Cerebellar nuclear complex (tissue), 1 donor: ENCODE data around the gene EHF.

Experiments used
- DNase-seq, 2 experiments: peaks; one replicate each; lab custom pipeline; 2025; lab: John Stamatoyannopoulos, UW

The EHF gene

DNA sequence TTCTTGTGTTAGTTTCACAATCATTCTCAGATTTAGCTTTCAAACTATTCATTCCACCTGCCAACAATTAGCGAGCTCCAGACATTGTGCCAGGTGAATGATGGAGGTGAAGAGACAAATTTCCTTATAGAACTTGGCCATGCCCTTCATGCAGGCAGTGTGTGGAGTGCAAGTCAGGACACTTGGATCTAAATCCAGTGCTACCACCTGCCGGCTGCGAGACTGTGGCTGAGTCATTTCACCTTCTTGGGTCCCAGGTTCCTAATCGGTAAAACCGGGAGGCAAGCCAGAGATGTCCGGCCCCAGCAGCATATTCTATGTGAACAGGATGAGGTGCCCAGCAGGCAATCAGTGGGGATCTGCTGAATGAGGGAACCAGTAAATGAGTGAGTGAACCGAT lies 18.6 kb upstream of the EHF start:
- no peak for DNase-seq

DNA sequence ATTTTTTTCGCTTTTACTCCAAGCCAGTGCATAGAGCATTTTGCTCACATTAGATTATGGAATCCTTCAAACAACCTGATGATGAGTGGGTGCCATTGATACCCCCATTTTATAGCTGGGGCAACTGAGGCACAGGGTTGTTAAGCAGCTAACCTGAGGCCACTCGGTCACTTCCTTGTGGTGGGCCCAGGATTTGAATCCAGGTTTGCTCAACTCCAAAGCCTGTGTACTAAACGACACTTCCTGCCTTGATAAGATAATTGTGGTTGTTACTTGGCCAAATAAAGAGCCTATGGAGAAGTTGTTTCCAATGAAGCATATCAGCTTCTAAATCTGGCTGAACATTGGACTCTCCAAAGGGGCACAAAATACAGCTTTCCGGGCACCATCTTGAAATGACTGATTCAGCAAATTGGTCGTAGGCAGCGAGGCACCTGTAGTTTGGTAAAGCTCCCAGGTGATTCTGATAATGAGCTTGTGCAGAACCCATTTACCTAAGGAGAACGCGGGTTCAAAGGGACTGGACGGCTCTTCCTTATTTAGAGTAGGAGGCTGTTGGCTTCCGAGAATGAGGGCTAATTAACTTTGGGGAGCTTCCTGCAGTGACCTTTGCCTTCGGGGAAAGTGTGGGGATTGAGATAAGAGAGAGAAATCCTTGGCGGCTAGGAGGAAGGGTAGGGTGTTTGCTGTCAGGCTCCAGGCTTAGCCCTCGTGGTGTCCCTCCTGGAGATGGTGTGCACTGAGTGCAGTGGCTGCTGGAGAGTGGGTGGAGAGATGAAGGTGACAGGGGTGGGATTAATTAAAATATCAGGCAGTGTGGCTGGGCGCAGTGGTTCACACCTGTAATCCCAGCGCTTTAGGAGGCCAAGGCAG lies 17.5 kb upstream of the EHF start:
- no peak for DNase-seq

DNA sequence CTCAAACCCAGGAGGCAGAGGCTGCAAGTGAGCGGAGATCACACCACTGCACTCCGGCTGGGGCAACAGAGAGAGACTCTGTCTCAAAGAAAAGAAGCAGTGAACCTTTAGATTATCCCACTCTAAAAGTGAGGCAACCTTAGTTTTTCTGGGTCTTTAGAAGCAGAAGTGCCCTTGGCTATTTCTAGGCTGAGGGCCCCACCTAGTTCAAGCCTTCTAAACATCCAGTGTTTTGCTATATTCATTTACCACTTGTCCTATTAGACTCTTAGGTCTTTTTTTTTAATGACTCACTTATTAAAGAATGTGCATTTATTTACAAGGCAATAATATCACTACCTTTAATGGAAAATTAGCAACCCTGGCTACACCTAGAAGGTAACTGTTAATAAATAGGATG lies 16.7 kb upstream of the EHF start:
- no peak for DNase-seq

DNA sequence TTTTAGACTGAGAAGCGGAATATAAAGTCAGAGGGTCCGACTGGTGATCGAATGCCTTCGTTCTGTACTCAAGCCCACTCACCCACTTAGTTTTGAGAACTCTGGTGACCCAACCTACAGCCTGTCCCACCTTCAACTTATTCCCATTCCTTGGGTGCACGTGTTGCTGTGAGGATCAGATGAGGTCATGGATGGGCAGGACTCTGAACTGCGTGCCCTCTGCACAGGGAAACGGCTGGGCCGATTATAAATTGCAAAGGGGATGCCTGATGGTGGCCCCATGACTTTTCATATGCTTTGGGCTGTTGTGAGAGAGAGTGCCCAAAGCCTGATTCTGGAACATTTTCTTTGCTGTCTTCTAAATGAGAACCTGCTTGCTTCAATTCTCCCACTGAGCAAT lies 16.0 kb upstream of the EHF start:
- DNase-seq = no peak

DNA sequence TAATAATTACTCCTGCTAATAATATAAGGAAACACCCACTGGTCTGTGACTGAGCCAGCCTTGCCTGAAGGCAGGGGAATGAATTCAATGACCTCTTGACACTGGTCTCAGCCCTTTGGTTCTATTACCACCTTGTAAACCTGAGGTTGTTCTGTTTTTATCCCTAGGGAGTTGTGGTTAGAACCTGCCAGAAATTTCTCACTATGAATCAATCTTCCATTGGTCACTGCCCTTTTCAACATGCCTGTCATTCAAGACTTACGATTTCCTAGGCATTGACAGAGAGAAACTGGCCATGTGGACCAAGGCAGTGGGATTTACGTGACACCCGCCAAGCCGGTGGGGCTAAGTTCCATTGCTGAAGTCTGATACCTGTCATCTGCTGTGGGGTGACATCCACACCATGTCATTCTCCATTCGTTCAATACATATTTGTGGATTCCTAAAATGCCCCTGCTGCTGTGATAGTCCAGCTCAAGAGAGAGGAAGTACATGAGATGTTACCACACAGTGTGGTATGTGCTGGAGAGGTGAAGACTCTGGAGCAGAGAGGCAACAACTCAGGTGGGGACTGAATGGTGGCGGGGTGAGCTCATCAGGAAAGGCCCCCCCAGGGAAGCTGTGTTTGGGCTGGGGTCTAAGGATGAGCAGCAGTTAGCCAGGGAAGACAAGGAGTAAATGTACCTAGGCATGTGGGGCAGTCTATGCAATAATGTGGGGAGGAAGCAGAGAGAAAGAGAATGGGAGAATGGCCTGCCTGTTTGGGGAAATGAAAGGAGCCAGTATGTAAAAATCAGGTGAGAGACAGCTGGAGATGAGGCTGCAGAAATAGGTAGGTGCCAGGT lies 15.2 kb upstream of the EHF start:
- DNase-seq = no peak

DNA sequence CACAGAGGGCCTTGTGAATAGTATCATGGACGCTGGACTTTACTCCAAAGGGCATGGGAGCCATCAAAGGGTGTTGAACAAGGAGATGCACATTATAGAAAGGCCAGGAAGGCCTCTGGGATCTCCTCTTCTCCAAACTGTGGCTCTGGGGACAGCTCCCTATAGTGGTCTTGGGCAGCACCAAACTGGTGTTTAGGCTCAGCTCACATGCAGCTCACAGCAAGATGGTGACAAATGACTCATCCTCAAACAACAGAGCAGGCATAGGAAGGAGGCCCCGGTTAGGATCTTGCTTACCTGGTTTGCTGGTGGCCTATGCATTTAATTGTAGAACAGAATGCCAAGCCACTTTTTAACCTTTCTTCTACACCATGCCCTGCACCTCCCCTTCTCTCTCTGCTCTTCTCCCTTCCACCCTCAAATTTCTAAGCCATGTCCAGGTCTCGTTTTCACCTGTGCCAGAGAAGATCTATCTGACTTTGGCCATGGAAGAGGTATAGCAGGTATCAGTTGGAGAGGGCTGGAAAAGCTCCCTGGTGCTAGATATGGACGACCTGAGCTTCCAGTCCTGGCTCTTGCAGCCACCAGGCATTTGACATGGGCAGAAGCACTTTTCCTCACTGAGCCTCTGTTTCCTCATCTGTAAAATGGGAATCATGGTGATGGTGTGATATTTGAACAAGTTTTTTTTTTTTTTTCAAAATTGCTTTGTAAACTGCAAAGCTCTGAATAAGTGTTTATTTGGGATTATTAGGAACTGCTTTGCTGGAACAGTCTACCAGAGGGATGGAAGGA lies 14.4 kb upstream of the EHF start:
- DNase-seq = no peak

DNA sequence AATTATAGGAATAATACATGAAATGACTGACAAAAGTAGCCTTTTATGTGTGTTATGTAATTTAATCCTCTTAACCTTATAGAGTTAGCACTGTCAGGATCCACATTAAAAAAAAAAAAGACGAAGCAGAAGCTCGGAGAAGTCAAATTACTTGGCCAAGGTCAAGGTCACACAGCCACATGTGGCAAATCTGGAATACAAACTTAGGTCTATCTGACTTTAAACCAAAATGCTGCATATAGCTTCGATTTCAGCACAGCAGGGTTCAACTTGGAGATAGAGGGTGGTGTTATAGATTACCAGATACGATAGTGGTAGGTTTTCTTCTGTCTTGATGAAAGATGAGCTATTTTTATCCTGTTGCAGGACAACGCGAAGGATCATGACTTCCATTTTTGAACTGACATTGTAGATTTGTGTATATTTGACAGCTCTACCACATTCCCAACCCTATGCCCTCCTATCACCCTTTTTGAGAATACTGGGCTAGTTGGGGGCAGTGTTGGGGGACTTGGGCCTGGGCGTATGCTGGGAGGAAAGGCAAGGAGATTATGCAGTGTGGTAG lies 11.6 kb upstream of the EHF start:
- DNase-seq = no peak

DNA sequence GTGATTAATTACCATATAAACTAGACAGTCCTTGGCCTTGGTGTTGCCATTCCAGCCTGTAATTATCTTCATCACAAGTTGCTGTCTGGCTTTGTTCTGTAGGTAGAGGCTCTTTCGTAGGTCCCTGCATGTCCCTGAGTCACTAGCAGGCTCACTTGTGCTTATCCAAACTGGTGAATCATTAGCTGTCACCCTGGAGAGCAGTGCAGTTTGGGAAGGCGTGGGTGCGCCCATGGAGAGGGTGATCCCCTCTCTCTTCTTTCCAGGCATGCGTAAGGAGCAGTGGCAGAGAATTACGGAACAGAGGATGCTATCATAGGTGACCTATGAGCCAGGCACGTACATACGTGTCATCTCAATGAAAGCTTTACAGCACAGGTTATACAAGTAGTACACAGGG lies 11.0 kb upstream of the EHF start:
- no peak for DNase-seq

DNA sequence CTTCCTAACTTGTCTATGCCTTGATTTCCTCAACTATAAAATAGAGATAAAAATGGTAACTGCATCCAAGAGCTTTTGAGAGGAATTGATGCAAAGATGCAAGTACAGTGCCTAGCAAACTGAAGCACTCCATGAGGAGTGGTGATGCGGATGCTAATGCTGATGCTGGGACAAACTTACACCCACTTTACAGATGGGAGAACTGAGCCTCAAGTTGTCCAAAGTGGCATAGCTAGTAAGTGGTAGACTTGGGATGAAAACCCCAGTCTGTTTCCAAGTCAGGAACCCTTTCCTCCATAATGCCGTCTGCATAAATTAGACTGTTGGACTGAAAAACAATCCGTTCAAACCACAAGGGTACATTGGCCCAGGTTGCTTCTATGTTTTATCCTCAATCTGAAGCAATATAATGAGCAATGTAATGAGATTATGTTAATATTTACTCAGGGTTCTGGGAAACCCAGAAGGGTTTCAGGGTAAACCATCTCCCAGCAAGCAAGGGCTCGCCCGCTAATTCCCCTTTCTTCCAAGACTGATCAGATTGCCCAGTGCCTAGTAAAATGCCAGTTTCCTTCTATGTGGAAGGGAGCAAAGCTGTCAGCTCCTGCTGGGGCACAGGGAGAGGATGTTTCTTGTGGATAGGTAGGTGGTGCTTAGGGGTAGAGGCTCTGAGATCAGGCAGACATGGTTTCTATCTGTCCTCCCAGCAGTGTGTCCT lies 10.4 kb upstream of the EHF start:
- DNase-seq = no peak

DNA sequence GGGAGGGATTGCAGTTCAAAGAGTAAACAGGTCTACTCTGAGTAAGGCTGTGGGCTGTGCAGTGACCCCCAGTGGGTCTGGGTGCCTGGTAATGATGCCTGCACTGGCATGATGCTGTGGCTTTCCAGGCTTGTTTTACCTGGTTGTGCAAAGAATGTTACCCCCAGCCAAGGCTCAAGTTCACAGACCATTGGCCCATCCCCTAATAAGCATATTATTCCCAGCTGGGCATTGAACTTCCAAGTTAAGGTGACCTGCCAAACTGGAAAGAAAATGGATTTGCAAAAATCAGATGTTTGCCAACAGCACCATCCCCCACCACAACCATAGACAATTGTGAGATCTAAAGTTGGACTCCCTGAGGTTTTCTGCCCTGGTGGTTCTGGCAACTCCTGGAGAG lies 7.9 kb upstream of the EHF start:
- no peak for DNase-seq

DNA sequence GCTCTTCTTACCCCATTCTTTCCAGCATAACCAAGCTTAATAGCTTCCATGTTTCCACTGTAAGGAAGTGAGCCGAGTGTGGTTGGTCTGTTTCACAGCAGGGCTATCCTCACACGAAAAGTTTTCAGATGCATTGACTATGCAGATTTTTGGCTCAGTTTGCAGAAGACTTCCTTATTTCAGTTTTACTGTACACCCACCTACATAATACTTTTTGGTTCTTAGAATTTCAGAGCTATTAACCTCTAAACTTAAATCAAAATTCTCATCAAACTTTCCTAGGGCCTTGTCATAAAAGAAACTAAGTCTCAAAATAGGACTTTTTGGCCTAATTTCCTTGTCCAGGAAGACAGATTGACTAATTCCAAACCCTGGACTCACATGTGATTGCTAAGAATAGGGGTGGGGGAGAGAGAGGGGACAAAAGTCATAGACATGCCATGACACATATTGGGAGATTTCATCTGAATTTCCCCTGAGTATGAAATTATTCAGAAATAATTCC lies 7.3 kb upstream of the EHF start:
- DNase-seq = no peak

DNA sequence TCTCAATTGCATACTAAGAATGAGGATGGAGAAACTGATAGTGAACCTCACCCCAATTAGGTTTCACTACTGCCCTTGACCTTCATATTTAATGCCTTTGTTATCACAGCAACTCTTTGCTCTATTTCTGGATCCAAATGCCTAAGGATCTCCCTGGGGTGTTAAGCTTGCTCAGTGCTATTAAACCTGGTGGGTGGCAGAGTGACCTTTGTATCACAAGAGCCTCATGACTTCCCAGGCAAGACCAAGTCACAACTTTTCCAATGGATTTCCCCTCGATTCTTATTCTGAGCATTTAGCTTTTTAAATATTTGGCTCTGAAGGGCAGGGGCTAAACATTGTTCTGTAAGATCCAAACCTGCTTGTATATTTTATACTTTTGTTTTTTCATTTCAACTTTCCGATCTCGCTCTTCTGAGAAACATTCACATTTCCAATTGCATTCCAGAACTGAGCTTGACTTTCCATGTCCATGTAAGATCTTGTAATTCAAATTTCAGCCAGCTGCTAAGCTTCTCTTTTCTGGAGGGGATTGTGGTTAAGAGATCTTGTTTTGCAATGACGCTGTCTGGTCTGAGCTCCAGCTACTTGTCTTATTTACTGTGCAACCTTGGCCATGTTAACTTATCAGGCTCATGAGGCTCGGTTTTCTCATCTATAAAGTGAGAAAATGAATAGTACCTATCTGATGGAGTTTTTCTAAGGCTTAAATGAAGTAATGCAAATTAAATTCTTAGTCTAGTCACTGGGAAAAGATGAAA lies 6.4 kb upstream of the EHF start:
- no peak for DNase-seq

DNA sequence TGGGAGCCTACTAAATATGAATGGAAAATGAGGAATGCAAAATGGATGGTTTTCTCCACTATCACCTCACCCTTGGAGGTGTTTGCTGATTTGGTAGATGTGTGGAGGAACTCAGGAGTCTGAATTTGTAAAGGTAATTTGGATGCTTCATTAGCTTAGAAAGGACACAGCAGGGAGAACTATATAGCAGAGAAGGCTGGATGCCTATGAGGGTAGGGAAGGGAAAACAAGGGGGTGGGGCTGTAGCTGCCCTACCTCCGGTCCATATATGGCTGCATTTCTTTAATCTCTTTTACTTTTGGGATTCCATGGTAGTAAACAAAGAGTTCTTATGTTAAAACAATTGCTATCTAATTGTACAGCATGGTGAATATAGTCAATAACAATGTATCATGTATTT lies 4.8 kb upstream of the EHF start:
- DNase-seq = no peak

DNA sequence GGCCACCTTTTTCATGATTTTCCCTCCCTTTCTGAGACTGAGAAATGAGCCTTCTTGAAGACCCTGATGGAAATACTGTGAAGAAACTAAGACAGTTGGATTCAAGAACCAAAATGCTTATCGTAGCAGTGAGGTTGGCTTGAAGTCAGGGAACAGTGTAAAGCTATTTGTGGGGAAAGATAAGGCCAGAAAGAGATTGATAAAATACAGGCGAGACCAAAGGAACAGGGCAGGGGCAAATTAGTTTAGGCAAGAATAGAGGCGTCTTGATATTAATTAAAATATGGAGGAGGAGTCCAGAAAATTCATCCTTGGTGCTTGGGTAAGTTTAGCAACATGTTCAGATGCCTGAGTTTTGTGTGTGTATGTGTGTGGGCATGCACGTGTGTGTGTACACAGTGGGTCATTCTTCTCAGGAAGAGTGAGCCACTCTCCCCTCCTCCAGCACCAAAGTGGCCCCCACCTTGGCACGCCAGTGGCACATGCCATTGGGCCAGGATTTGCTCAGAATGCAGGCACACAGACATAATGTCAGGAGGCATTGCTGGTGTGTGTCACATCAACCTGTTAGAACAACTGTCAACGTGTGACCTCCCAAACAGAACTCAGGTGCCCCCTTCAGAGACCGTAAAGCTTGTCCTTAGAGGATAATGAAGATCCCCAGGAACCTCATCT lies 3.9 kb upstream of the EHF start:
- DNase-seq = no peak

DNA sequence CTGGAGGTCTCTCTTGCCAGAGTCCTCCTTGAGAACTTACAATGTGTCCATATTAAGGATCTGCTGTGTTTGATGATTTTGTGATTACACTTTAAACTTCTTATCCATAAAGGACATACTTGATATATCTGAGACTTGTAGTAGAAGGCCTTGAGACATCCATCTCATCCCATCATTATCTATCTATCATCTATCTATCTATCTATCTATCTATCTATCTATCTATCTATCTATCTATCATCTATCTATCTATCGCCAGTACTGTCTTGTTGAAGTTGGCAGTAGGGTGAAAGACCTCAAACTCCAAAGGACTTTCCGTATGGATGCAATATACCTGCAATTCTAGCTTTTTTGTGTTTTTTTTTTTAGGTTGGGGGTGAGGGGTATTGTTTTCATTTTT lies 2.5 kb upstream of the EHF start:
- DNase-seq = no peak

DNA sequence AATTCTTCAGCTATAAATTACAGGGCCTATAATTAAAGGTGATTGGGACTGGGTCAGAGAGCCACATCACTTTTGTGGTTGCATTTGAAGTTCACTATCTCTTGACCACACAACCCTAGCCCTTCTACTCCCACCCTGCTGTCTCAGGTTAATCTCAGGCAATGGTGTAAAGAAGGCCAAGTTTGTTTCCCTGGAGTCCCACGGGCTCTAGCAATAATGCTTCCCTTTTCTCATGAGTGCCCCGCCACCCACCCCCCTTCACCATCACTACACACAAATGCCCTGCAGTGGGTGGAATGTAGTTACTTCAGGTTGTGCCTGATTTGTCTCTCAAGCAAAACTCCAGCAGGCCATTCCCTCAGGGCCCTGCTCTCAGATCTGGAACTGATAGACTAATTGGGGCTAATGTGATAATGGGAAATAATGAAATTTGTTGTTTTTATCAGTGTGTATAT lies 1.8 kb upstream of the EHF start:
- no peak for DNase-seq

DNA sequence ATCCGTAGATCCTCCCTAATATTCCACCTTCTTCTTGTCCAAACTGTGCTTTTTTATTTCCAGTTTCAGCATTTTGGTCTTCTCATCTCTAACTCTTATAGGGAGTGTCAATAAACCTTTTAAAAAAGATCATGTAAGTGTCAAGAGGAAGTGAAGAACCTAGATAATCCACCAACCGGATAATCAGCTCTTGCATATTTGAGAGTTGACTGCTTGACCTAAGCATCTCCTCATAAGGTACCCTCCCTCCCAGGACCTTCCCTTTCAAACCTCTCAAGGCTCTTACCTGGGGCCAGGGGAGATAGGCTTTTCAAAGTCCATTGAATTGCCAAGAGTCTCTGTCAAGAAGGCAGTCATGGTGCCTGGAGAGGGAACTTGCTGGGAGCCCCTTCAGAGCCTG lies 691 bp upstream of the EHF start:
- DNase-seq = no peak

DNA sequence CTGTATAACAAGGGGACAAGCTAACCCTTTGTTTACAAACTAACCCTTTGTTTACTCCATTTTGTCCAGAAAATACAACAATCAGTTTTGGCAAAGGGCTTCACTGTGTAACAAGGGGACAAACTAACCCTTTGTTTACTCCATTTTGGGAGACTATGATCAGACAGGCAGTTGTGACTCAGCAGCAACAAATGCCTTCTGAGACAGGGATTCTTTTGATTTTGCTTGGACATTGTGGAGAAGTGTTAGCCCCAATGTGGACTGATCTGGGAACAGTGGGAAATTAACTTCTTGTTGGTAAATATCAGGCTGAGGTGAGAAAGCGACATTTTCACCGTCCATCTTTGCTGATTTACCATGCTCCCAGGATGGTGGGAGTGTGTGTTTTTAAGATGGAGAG lies 983 bp downstream of the EHF start:
- no peak for DNase-seq

DNA sequence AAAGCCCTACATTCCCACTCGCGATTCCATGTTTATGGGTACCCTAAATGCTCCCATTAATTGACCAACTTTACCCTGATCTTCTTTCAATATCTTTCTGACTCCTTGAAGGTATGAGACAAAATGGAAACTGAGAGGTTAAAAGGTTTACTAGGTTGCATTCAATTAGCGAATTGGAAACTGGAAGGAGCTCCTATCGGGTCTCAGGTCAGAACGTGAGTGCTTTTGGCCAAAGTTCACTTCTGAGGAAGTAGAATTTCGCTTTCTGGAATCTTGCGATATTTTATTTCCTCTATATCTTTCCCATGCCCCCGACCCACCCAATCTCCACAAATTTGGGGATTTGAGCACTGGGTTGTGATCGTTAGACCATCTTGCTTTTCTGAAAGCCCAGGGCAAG lies 2.6 kb downstream of the EHF start:
- no peak for DNase-seq

DNA sequence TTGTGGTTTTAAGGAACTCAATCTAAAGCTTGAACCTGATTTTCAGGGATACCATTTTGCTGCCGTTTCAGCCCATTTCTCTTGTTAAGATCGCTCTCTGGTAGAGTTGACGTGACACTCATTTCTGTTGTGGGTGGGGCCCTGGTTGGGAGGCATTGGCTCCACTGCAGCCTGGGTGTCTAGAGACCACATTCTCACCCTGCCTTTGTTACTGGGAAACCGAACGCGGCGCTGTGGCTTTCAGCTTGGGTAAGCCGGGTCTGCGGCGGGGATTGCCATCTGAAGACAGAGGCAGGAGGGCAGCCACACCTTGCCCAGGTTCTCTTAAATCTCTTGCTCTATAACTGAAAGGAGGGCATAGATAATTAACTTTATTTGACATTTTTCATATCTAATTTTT lies 3.2 kb downstream of the EHF start:
- no peak for DNase-seq
